ENCODE data around the gene RBBP8NL.

Gene RBBP8NL

GRCh38 chr20:62452475-62453095 is 25.2 kb upstream of the RBBP8NL start:
- no peak for ATAC-seq
- TF ChIP-seq CSDC2 (CRISPR knock-in tag; IDR thresholded peaks at IDR 0.05) (no peak), CSRNP3 (CRISPR knock-in tag; IDR thresholded peaks at IDR 0.05) (no peak), ESRRG (CRISPR knock-in tag; IDR thresholded peaks at IDR 0.05) (no peak), ZFP3 (CRISPR knock-in tag; IDR thresholded peaks at IDR 0.05) (no peak), OSR1 (CRISPR knock-in tag; IDR thresholded peaks at IDR 0.05) (no peak), TOX (CRISPR knock-in tag; IDR thresholded peaks at IDR 0.05; ENCODE audit: borderline replicate concordance) (no peak), ZNF565 (CRISPR knock-in tag; conservative IDR thresholded peaks at IDR 0.05; ENCODE audit: low read depth) (no peak), TCF4 (CRISPR knock-in tag; IDR thresholded peaks at IDR 0.05; ENCODE audit: borderline replicate concordance) (no peak), TSHZ2 (CRISPR knock-in tag; IDR thresholded peaks at IDR 0.05) (no peak), ZNF70 (CRISPR knock-in tag; IDR thresholded peaks at IDR 0.05) (no peak), PPARA (CRISPR knock-in tag; IDR thresholded peaks at IDR 0.05; ENCODE audit: borderline replicate concordance) (no peak), ARNTL (CRISPR knock-in tag; IDR thresholded peaks at IDR 0.05; ENCODE audit: borderline replicate concordance, low read depth) (no peak), BACH2 (CRISPR knock-in tag; IDR thresholded peaks at IDR 0.05; ENCODE audit: borderline replicate concordance) (no peak), PATZ1 (CRISPR knock-in tag; IDR thresholded peaks at IDR 0.05; ENCODE audit: borderline replicate concordance) (no peak), ISL1 (CRISPR knock-in tag; IDR thresholded peaks at IDR 0.05) (no peak), SNAI2 (CRISPR knock-in tag; IDR thresholded peaks at IDR 0.05) (no peak), RARB (CRISPR knock-in tag; IDR thresholded peaks at IDR 0.05) (no peak), CREB5 (CRISPR knock-in tag; IDR thresholded peaks at IDR 0.05; ENCODE audit: low read depth) (no peak), ZC3H10 (CRISPR knock-in tag; IDR thresholded peaks at IDR 0.05) (no peak)

GRCh38 chr20:62451970-62452369 is 24.6 kb upstream of the RBBP8NL start:
- ATAC-seq, result no peak

More at GRCh38 chr20:62451970-62452369, 24.6 kb upstream of the RBBP8NL start:
- no peak for TF ChIP-seq TOX (CRISPR knock-in tag; IDR thresholded peaks at IDR 0.05; ENCODE audit: borderline replicate concordance)
- no peak for TF ChIP-seq OSR1 (CRISPR knock-in tag; IDR thresholded peaks at IDR 0.05)
- no peak for TF ChIP-seq CSRNP3 (CRISPR knock-in tag; IDR thresholded peaks at IDR 0.05)
- TF ChIP-seq POU6F1 (CRISPR knock-in tag; IDR thresholded peaks at IDR 0.05; ENCODE audit: borderline replicate concordance, low read depth), result no peak
- TF ChIP-seq ESRRG (CRISPR knock-in tag; IDR thresholded peaks at IDR 0.05), result no peak
- no peak for TF ChIP-seq ZFP30 (CRISPR knock-in tag; IDR thresholded peaks at IDR 0.05)
- TF ChIP-seq ARNTL (CRISPR knock-in tag; IDR thresholded peaks at IDR 0.05; ENCODE audit: borderline replicate concordance, low read depth), result no peak
- TF ChIP-seq RARB (CRISPR knock-in tag; IDR thresholded peaks at IDR 0.05), result no peak
- TF ChIP-seq GLIS3 (CRISPR knock-in tag; IDR thresholded peaks at IDR 0.05), result no peak
- TF ChIP-seq ZNF70 (CRISPR knock-in tag; IDR thresholded peaks at IDR 0.05), result no peak
- TF ChIP-seq PPARA (CRISPR knock-in tag; IDR thresholded peaks at IDR 0.05; ENCODE audit: borderline replicate concordance), result no peak
- no peak for TF ChIP-seq ZFP3 (CRISPR knock-in tag; IDR thresholded peaks at IDR 0.05)
- TF ChIP-seq ZNF565 (CRISPR knock-in tag; conservative IDR thresholded peaks at IDR 0.05; ENCODE audit: low read depth), result no peak

Measured in SK-N-SH treated with all-trans-retinoic acid at 6 μM for 48 hours (cell line).